Fibroblast of lung (primary cell): ENCODE results near the gene ZNF692. TPM values are rescaled to one million over a fixed set of nuclear protein-coding genes. Genes with fewer than 3 reads are reported as not detected.
A peak's percentile ranks its signal among the peaks of the same experiment; 100 is the strongest.

Experiments used
- DNase-seq, 2 donors: peaks; one replicate each; pipeline versions ENCODE4 v3.0.0 to v3.0.0-alpha.2; 2010; ENCODE audit warnings: low read depth in 2 of 2
- H2AFZ ChIP-seq: 2 replicates; pipeline ENCODE4 v1.5.1; 2012; ENCODE audit warnings: low read length, control low read depth, inconsistent platforms
- H3K27ac ChIP-seq: 2 replicates; pipeline ENCODE4 v1.5.1; 2011; ENCODE audit warnings: low read length, control low read depth; ENCODE audit not compliant: insufficient read depth
- H3K27me3 ChIP-seq: 2 replicates; pipeline ENCODE4 v1.5.1; 2011; ENCODE audit warnings: mild to moderate bottlenecking, low read length; ENCODE audit not compliant: control insufficient read depth, insufficient read depth
- H3K36me3 ChIP-seq: 2 replicates; pipeline ENCODE4 v1.5.1; 2011; ENCODE audit warnings: low read length; ENCODE audit not compliant: control insufficient read depth, insufficient read depth
- H3K4me1 ChIP-seq: 2 replicates; pipeline ENCODE4 v1.5.1; 2011; ENCODE audit warnings: low read length; ENCODE audit not compliant: control insufficient read depth, insufficient read depth; ENCODE audit errors: extremely low read depth
- H3K4me2 ChIP-seq: 2 replicates; pipeline ENCODE4 v1.5.1; 2011; ENCODE audit warnings: low read length, control low read depth; ENCODE audit not compliant: insufficient read depth; ENCODE audit errors: extremely low read depth
- H3K4me3 ChIP-seq, 4 experiments: fragments of 200-600 bp in 1 of 4; sonication (generic) in 1 of 4; replicated peaks in 1 of 4; 2 replicates each; pipeline ENCODE4 v1.5.1; 2011 to 2016; ENCODE audit warnings: low read length in 4 of 4, low read depth in 3 of 4, mild to moderate bottlenecking in 3 of 4, control low read depth in 2 of 4, inconsistent platforms in 1 of 4, mixed read lengths in 1 of 4; ENCODE audit not compliant: insufficient read depth in 1 of 4; ENCODE audit errors: control extremely low read depth in 1 of 4
- H3K79me2 ChIP-seq: 2 replicates; pipeline ENCODE4 v1.5.1; 2012; ENCODE audit warnings: mild to moderate bottlenecking, low read length, inconsistent platforms; ENCODE audit not compliant: control insufficient read depth, insufficient read depth
- H3K9ac ChIP-seq: 2 replicates; pipeline ENCODE4 v1.5.1; 2011; ENCODE audit warnings: mild to moderate bottlenecking, low read length, control low read depth; ENCODE audit not compliant: insufficient read depth
- H3K9me3 ChIP-seq: 2 replicates; pipeline ENCODE4 v1.5.1; 2012; ENCODE audit warnings: low read depth, low read length; ENCODE audit not compliant: control insufficient read depth, insufficient read depth
- H4K20me1 ChIP-seq: 2 replicates; pipeline ENCODE4 v1.5.1; 2011; ENCODE audit warnings: low read length; ENCODE audit not compliant: control insufficient read depth, insufficient read depth; ENCODE audit errors: extremely low read depth
- EZH2 ChIP-seq: IDR thresholded peaks from 2 replicates; pipeline ENCODE4 v1.5.1; 2012; ENCODE audit warnings: low read length, control low read depth, mild to moderate bottlenecking; ENCODE audit errors: missing control alignments
- polyA plus RNA-seq, 2 donors: library from polyadenylated mRNA; depleted of rRNA in 1 of 2; stranded (reverse) in 1 of 2; unstranded in 1 of 2; fragments of >200 nt; gene quantifications; 2 replicates each; pipeline ENCODE4 v1.2.1, GENCODE V29; 2011 to 2012; ENCODE audit warnings: missing spikeins in 1 of 2
- total RNA-seq: library from RNA; depleted of rRNA; stranded (reverse); fragments of >200 nt; gene quantifications from 2 replicates; pipeline ENCODE4 v1.2.1, GENCODE V29; 2014
- TF ChIP-seq, protein P1 (sequence below), 2 donors: IDR thresholded peaks in 1 of 2; conservative IDR thresholded peaks in 1 of 2; 1 replicate in 1 of 2; 2 replicates in 1 of 2; pipeline ENCODE4 v1.5.1; 2011 to 2012; ENCODE audit warnings: low read length in 2 of 2, control low read depth in 1 of 2, inconsistent platforms in 1 of 2, low read depth in 1 of 2, mild to moderate bottlenecking in 1 of 2

Gene ZNF692
- total and polyA plus RNA-seq, 2 donors (not counting 1 experiment from before 2014, with no cell fraction given), result 7.6 to 16.2 TPM

DNA sequence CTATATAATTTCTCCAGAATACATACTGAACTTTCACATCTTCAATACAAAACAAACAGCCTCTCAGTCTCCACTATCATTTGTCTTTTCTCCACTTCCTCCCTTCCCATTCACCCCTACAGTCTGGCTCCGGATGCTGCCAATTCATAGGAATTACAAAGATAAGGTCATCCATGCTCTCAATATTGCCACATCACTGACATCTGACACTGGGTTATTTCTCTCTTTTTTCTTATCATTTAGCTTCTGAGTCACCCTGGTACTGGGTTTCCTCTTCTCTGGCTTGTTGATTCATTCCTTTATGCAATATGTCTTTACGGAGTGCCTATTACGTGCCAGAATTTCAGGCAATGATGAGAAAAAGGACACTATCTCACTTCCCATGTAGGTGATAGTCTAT, 30.0 kb downstream of the ZNF692 start:
- H4K20me1 ChIP-seq, result no peaks in the 10 kb centered on the region
- no peaks in the 10 kb centered on the region for H3K9me3 ChIP-seq
- H3K27me3 ChIP-seq, result no peaks in the 10 kb centered on the region
- H3K79me2 ChIP-seq, result peaks cover 17% of the 10 kb centered on the region
- H3K36me3 ChIP-seq, result no peaks in the 10 kb centered on the region
- no peak overlapping the region for H3K4me2 ChIP-seq
- H2AFZ ChIP-seq, result no peak overlapping the region
- peaks cover 13% of the 10 kb centered on the region for H3K4me1 ChIP-seq
- H3K9ac ChIP-seq, result no peak overlapping the region
- TF ChIP-seq EZH2, result no peak
- TF ChIP-seq, protein P1, sequence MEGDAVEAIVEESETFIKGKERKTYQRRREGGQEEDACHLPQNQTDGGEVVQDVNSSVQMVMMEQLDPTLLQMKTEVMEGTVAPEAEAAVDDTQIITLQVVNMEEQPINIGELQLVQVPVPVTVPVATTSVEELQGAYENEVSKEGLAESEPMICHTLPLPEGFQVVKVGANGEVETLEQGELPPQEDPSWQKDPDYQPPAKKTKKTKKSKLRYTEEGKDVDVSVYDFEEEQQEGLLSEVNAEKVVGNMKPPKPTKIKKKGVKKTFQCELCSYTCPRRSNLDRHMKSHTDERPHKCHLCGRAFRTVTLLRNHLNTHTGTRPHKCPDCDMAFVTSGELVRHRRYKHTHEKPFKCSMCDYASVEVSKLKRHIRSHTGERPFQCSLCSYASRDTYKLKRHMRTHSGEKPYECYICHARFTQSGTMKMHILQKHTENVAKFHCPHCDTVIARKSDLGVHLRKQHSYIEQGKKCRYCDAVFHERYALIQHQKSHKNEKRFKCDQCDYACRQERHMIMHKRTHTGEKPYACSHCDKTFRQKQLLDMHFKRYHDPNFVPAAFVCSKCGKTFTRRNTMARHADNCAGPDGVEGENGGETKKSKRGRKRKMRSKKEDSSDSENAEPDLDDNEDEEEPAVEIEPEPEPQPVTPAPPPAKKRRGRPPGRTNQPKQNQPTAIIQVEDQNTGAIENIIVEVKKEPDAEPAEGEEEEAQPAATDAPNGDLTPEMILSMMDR (conservative IDR thresholded peaks at IDR 0.05 in 1 of 2, IDR thresholded peaks at IDR 0.05 in 1 of 2; ENCODE audit: low read depth in 1 of 2, low read length in 2 of 2), result no peak
- H3K4me3 ChIP-seq, result no peak overlapping the region
- peak; percentile 62 to 78 for DNase-seq
- no peak overlapping the region for H3K27ac ChIP-seq

DNA sequence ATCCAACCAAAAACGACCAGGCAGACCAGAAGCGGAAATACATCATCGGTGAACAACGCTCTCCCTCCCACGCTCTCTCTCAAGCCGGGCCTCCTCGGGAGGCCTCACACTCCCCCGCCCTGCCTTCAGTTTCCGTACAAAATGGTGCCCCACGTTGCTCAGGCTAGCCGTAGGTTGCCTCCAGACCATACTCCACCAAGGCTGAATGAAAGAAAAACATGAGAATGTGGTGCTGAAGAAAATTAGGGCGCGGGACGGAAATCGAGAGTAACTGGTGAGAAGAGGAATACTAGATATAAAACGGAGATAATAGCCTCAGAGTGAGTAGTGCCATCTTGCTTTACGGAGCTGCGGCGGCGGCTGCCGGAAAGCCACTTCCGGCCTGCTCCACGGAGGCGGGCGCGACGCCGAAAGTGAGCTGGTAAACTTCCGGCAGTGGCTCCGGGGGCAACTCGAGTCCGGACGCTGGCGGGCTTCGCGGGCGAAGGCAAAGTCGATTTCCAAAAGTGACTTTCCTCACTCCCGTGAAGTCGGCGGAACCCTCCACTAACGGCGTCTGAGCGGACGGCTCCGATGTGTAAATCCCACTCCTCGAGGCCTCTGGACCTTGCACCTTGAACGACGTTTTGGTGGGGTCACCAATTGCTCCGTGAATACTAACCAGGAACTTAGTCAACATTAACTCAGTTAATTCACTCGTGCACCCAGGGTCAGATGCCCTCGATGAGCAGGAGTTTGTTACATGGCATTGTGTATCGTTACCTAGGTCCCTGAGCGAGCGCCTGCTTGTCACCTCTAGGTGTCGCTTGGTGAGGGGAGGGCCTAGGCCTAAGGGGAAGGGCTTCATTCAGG, 32.8 kb downstream of the ZNF692 start, which contains the start of gene SH3BP5L:
SH3BP5L (minus strand) TSS at position 7 of the 852 bp plus-strand sequence. CDS start 980 bp downstream, outside the sequence.
- H3K4me3 ChIP-seq, result peak within 1 kb of the TSS; percentile 85 to 91 (median 89)
- no peaks in the 10 kb centered on the region for H3K27me3 ChIP-seq
- H3K9ac ChIP-seq, result peak within 1 kb of the TSS; percentile 82
- peaks cover 2% of the 10 kb centered on the region for H4K20me1 ChIP-seq
- H3K4me1 ChIP-seq, result peaks cover 31% of the 10 kb centered on the region
- TF ChIP-seq, protein P1 (conservative IDR thresholded peaks at IDR 0.05 in 1 of 2, IDR thresholded peaks at IDR 0.05 in 1 of 2; ENCODE audit: low read depth in 1 of 2, low read length in 2 of 2), result peak; percentile 53 to 67
- TF ChIP-seq EZH2, result no peak
- H3K27ac ChIP-seq, result peak within 1 kb of the TSS; percentile 98
- H3K9me3 ChIP-seq, result no peaks in the 10 kb centered on the region
- peaks cover 38% of the 10 kb centered on the region for H3K79me2 ChIP-seq
- H3K36me3 ChIP-seq, result peaks cover 2% of the 10 kb centered on the region
- peak within 1 kb of the TSS; percentile 92 for H3K4me2 ChIP-seq
- H2AFZ ChIP-seq, result peak within 1 kb of the TSS; percentile 99
- peak; percentile 97 for DNase-seq

GRCh38 chr1:248825573-248825908, 33.3 kb downstream of the ZNF692 start:
- no peak for TF ChIP-seq EZH2
- TF ChIP-seq, protein P1 (conservative IDR thresholded peaks at IDR 0.05 in 1 of 2, IDR thresholded peaks at IDR 0.05 in 1 of 2; ENCODE audit: low read depth in 1 of 2, low read length in 2 of 2), result no peak
- peak overlapping the region; percentile 98 for H3K27ac ChIP-seq
- H3K4me1 ChIP-seq, result peaks cover 36% of the 10 kb centered on the region
- no peaks in the 10 kb centered on the region for H3K27me3 ChIP-seq
- no peak for DNase-seq
- peak overlapping the region; percentile 75 for H2AFZ ChIP-seq
- H3K9ac ChIP-seq, result peak overlapping the region; percentile 82
- no peaks in the 10 kb centered on the region for H3K9me3 ChIP-seq
- H3K36me3 ChIP-seq, result peaks cover 2% of the 10 kb centered on the region
- peak overlapping the region; percentile 92 for H3K4me2 ChIP-seq
- peak overlapping the region; percentile 85 to 91 (median 89) for H3K4me3 ChIP-seq
- H3K79me2 ChIP-seq, result peaks cover 44% of the 10 kb centered on the region
- peaks cover 2% of the 10 kb centered on the region for H4K20me1 ChIP-seq
